Smooth muscle cell of the brain vasculature (primary cell): ENCODE data around the gene CTDNEP1.

ENCODE experiments used
- DNase-seq: peaks from one replicate; pipeline ENCODE4 v3.0.0-alpha.2; 2012; ENCODE audit warnings: low read depth, low spot score

Gene CTDNEP1

GRCh38 chr17:7280519-7281073 is 29.1 kb upstream of the CTDNEP1 start:
- peak; percentile 57 for DNase-seq

- no peak for DNase-seq
These were observed 27.9 kb upstream of the CTDNEP1 start for GRCh38 chr17:7279448-7279847.

GRCh38 chr17:7266784-7267183 is 15.2 kb upstream of the CTDNEP1 start:
- no peak for DNase-seq

GRCh38 chr17:7263801-7264078 is 12.2 kb upstream of the CTDNEP1 start:
- no peak for DNase-seq

- DNase-seq = no peak
These were observed 11.6 kb upstream of the CTDNEP1 start for GRCh38 chr17:7262935-7263800.

- DNase-seq = no peak
These were observed 10.8 kb upstream of the CTDNEP1 start, which contains the start of gene CLDN7 for GRCh38 chr17:7262192-7262934. CLDN7 (minus strand) TSS chr17:7262478; CDS start chr17:7262043, 435 bp downstream.

GRCh38 chr17:7261379-7262191 is 10.1 kb upstream of the CTDNEP1 start:
- no peak for DNase-seq

- no peak for DNase-seq
These were observed 9.3 kb upstream of the CTDNEP1 start for GRCh38 chr17:7260651-7261378.

- no peak for DNase-seq
These were observed 8.6 kb upstream of the CTDNEP1 start for GRCh38 chr17:7260151-7260550.

- no peak for DNase-seq
These were observed 8.0 kb upstream of the CTDNEP1 start for GRCh38 chr17:7259555-7259889.

GRCh38 chr17:7258731-7259554 is 7.4 kb upstream of the CTDNEP1 start:
- DNase-seq = no peak

GRCh38 chr17:7256766-7257456 is 5.4 kb upstream of the CTDNEP1 start:
- no peak for DNase-seq

GRCh38 chr17:7254511-7254910 is 3.0 kb upstream of the CTDNEP1 start:
- DNase-seq = no peak

GRCh38 chr17:7253082-7253481 is 1.5 kb upstream of the CTDNEP1 start:
- DNase-seq = no peak

- DNase-seq = peak; percentile 86
These were observed 876 bp upstream of the CTDNEP1 start, which contains the start of gene ELP5 for GRCh38 chr17:7252176-7253043. ELP5 (plus strand) TSS chr17:7252215; CDS start chr17:7252551, 336 bp downstream.

- no peak for DNase-seq
These were observed 573 bp downstream of the CTDNEP1 start for GRCh38 chr17:7250695-7251627.

- no peak for DNase-seq
These were observed 1.7 kb downstream of the CTDNEP1 start for GRCh38 chr17:7249830-7250229.

GRCh38 chr17:7249214-7249613 is 2.3 kb downstream of the CTDNEP1 start:
- DNase-seq = no peak
